GM10248 (cell line): ENCODE data around the gene AK2.

Source experiments
- CTCF ChIA-PET: fragments of 300-600 bp; sonication (Branson Sonifier 250); formaldehyde crosslinking; extraction: SDS; loops from one replicate; lab custom pipeline; 2021; ENCODE audit warnings: antibody characterized with exemption; lab: Yijun Ruan, JAX
- POLR2A ChIA-PET: fragments of 350-650 bp; sonication (Branson Sonifier 250); formaldehyde crosslinking; extraction: SDS; loops from one replicate; lab custom pipeline; 2020; ENCODE audit warnings: antibody characterized with exemption; lab: Yijun Ruan, JAX
- DNase-seq: peaks from one replicate; pipeline ENCODE4 v3.0.0; 2012; ENCODE audit errors: extremely low spot score
- CTCF ChIP-seq: IDR thresholded peaks from 2 replicates; pipeline ENCODE4 v1.5.1; 2012; ENCODE audit warnings: mild to moderate bottlenecking, low read depth; ENCODE audit errors: extremely low read depth, missing control alignments, control extremely low read depth

The AK2 gene

GRCh38 chr1:33036051-33036525, 595 bp downstream of the AK2 start:
- no peak for DNase-seq
- ChIA-PET POLR2A (no interaction called here), CTCF (interaction anchor here (1.2 to 1.9 kb wide), 4 partner anchors 10 to 101 kb away, joined by 3 to 5 read pairs (median 3); no protein-coding TSS in a partner anchor)
- no peak for TF ChIP-seq CTCF

GRCh38 chr1:33032126-33032869, 4.4 kb downstream of the AK2 start:
- CTCF ChIA-PET = interaction anchor here (1.0 to 1.7 kb wide), 3 partner anchors 11 to 99 kb away, joined by 4 to 5 read pairs (median 4); no protein-coding TSS in a partner anchor
- DNase-seq = no peak
- TF ChIP-seq CTCF = no peak
- POLR2A ChIA-PET = no interaction called here

GRCh38 chr1:33031506-33031905, 5.2 kb downstream of the AK2 start:
- no peak for TF ChIP-seq CTCF
- ChIA-PET POLR2A (no interaction called here), CTCF (interaction anchor here (1.2 to 2.4 kb wide), 5 partner anchors 10 to 25 kb away, joined by 3 to 11 read pairs (median 8); no protein-coding TSS in a partner anchor)
- DNase-seq = no peak

GRCh38 chr1:33030575-33030974, 6.1 kb downstream of the AK2 start:
- ChIA-PET POLR2A (interaction anchor here (0.5 kb wide), 1 partner anchor 691 kb away, joined by 4 read pairs; no protein-coding TSS in a partner anchor), CTCF (interaction anchor here (0.9 to 2.4 kb wide), 10 partner anchors 9 to 144 kb away, joined by 3 to 11 read pairs (median 3); partner anchors contain the start of gene HPCA)
- no peak for TF ChIP-seq CTCF
- no peak for DNase-seq

GRCh38 chr1:33029921-33030320, 6.8 kb downstream of the AK2 start:
- no peak for DNase-seq
- CTCF ChIA-PET = interaction anchor here (1.0 to 2.4 kb wide), 8 partner anchors 9 to 143 kb away, joined by 3 to 11 read pairs (median 3); partner anchors contain the start of gene HPCA
- POLR2A ChIA-PET = interaction anchor here (0.5 kb wide), 1 partner anchor 690 kb away, joined by 4 read pairs; no protein-coding TSS in a partner anchor
- TF ChIP-seq CTCF = no peak

GRCh38 chr1:33029209-33029608, 7.5 kb downstream of the AK2 start:
- POLR2A ChIA-PET = no interaction called here
- DNase-seq = no peak

More at GRCh38 chr1:33029209-33029608, 7.5 kb downstream of the AK2 start:
- CTCF ChIA-PET = interaction anchor here (1.0 to 1.2 kb wide), 2 partner anchors 15 to 17 kb away, joined by 3 read pairs; no protein-coding TSS in a partner anchor
- TF ChIP-seq CTCF = no peak
